ENCODE results near the gene AGER. TPM values are rescaled to one million over a fixed set of nuclear protein-coding genes. Genes with fewer than 3 reads are reported as not detected.

AGER gene
- total and polyA plus RNA-seq, 9 of the 15 experiments (the other 6 are each of a cell fraction or from before 2014, with no cell fraction given): 1.2 to 11.5 (median 4.1) TPM

DNA sequence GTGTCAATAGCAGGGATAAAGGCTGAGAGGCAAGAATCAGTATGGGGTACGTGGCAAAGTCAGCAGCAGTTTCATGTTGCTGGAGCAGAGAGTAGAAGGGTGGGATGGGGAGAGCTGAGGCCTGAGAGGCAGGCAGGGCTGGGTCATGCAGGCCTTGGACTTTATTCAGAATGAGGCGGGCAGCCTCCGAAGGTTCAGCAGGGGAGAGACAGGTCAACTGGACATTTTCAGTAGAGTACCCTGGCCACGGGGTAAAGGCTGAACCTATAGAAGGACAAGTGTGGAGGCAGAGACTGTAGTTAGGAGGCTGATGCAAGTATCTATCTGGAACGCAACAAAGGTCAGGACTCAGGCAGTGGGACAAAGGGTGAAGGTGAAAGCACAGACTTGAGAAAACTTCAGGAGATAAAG lies 26.1 kb upstream of the AGER start (continued):
- peak; percentile 66; the same call in 1 of the 2 replicates for TF ChIP-seq ZNF589 (CRISPR knock-in tag; IDR thresholded peaks at IDR 0.05; ENCODE audit: low read depth)
- TF ChIP-seq KAT2B (IDR thresholded peaks at IDR 0.05; ENCODE audit: low read depth, low read length): no peak
- 0 out of 2 replicates have a peak, but pooled peaks have one; percentile 26 for TF ChIP-seq SMAD4 (CRISPR knock-in tag; conservative IDR thresholded peaks at IDR 0.05)
- no peak for TF ChIP-seq SIRT6 (IDR thresholded peaks at IDR 0.05; ENCODE audit: low read depth, low read length)

DNA sequence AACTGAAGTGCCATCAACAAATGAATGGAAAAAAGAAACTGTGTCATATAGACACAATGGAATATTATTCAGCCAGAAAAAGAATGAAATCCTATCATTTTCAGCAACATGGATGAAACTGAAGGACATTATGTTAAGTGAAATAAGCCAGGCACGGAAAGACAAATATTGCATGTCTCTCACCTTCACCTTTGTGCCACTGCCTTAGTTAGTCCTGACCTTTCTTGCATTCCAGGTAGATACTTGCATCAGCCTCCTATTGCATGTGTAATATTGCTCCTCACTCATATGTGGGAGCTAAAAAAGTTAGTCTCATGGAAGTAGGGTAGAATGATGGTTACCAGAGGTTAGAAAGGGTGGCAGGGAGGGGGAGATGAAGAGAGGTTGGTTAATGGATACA lies 24.9 kb upstream of the AGER start:
- Histone ChIP-seq H4K20me1 (replicated peaks; ENCODE audit: control insufficient read depth, insufficient read depth, low read length) (no peaks in the 10 kb centered on the region), H3K9me3 (replicated peaks; ENCODE audit: control insufficient read depth, insufficient read depth, low read depth, low read length) (no peaks in the 10 kb centered on the region), H3K36me3 (ENCODE audit: control insufficient read depth, insufficient read depth, low read length) (no peaks in the 10 kb centered on the region), H3K9me1 (ENCODE audit: control insufficient read depth, insufficient read depth, low read length) (no peaks in the 10 kb centered on the region), H3K27ac (ENCODE audit: extremely low read depth, low read depth, low read length) (no peak overlapping the region), H3K79me2 (ENCODE audit: control insufficient read depth, insufficient read depth, low read length) (no peaks in the 10 kb centered on the region), H2AFZ (ENCODE audit: low read depth, low read length) (no peak overlapping the region), H3K9ac (ENCODE audit: insufficient read depth in 1 of 2, low read depth in 2 of 2, low read length in 2 of 2) (no peak overlapping the region), H3K4me3 (no peak overlapping the region), H3K4me2 (ENCODE audit: insufficient read depth, low read length) (no peak overlapping the region), H3K4me1 (replicated peaks in 1 of 2; ENCODE audit: control insufficient read depth in 2 of 2, insufficient read depth in 2 of 2, low read length in 2 of 2) (peaks cover 3 to 7% of the 10 kb centered on the region in 2 experiments; a peak in 4 of 5 replicates), H3K27me3 (ENCODE audit: control insufficient read depth in 2 of 2, insufficient read depth in 2 of 2, low read length in 2 of 2) (peaks cover 3 to 18% of the 10 kb centered on the region in 2 experiments; a peak in 4 of 5 replicates)
- TF ChIP-seq TFAM (CRISPR knock-in tag; conservative IDR thresholded peaks at IDR 0.05) (no peak), ZNF165 (CRISPR knock-in tag; IDR thresholded peaks at IDR 0.05; ENCODE audit: borderline replicate concordance) (no peak), ZBTB26 (CRISPR knock-in tag; IDR thresholded peaks at IDR 0.05) (no peak), FOXJ3 (CRISPR knock-in tag; IDR thresholded peaks at IDR 0.05) (no peak), TAF9B (IDR thresholded peaks at IDR 0.05; ENCODE audit: partially characterized antibody) (no peak), STAT5B (CRISPR knock-in tag; IDR thresholded peaks at IDR 0.05) (no peak), ZNF140 (CRISPR knock-in tag; IDR thresholded peaks at IDR 0.05) (no peak)
- TF ChIP-seq, protein P1, sequence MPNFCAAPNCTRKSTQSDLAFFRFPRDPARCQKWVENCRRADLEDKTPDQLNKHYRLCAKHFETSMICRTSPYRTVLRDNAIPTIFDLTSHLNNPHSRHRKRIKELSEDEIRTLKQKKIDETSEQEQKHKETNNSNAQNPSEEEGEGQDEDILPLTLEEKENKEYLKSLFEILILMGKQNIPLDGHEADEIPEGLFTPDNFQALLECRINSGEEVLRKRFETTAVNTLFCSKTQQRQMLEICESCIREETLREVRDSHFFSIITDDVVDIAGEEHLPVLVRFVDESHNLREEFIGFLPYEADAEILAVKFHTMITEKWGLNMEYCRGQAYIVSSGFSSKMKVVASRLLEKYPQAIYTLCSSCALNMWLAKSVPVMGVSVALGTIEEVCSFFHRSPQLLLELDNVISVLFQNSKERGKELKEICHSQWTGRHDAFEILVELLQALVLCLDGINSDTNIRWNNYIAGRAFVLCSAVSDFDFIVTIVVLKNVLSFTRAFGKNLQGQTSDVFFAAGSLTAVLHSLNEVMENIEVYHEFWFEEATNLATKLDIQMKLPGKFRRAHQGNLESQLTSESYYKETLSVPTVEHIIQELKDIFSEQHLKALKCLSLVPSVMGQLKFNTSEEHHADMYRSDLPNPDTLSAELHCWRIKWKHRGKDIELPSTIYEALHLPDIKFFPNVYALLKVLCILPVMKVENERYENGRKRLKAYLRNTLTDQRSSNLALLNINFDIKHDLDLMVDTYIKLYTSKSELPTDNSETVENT (CRISPR knock-in tag; IDR thresholded peaks at IDR 0.05): no peak
- BruUV-seq (replicated peaks): no TSS peak
- intact Hi-C loops (cut with micrococcal nuclease) (no loop called here), in situ Hi-C loops (cut with MboI) (no loop called here)
- ChIA-PET CTCF (ENCODE audit: low intra/inter-chr PET ratio) (no interaction called here), POLR2A (no interaction called here)
- 7% methylated on average over 1 of the region's 1 CpG for WGBS (ENCODE audit: insufficient coverage, low coverage, missing lambda C conversion rate)
- no peak for ATAC-seq
- no peak for DNase-seq (ENCODE audit: extremely low read depth in 1 of 4, low spot score in 3 of 4)
- FAIRE-seq: no peak
